Endothelial cell of umbilical vein (primary cell): ENCODE results near the gene TPCN2. TPM values are rescaled to one million over a fixed set of nuclear protein-coding genes. Genes with fewer than 3 reads are reported as not detected.

ENCODE experiments used
- BruUV-seq: library from RNA; stranded (reverse); fragments of 400-500 nt; replicated peaks from 2 replicates; lab custom pipeline; 2021; lab: Mats Ljungman, UMichigan
- CTCF ChIA-PET: fragments of 300-600, 350-600 bp; sonication (Branson Sonifier 250); formaldehyde crosslinking; loops from one replicate; lab custom pipeline; 2021; ENCODE audit warnings: antibody characterized with exemption, inconsistent platforms; lab: Charles Lee
- POLR2A ChIA-PET: fragments of 300-600, 350-600 bp; sonication (Branson Sonifier 250); formaldehyde crosslinking; loops from one replicate; lab custom pipeline; 2021; ENCODE audit warnings: antibody characterized with exemption, inconsistent platforms; lab: Charles Lee
- DNase-seq: peaks from one replicate; pipeline ENCODE4 v3.0.0-alpha.2; 2011; ENCODE audit warnings: low read depth, low spot score
- FAIRE-seq: peaks from 2 replicates; lab custom pipeline; 2011; peaks lifted over from hg19 to GRCh38; lab: Jason Lieb, UNC
- H2AFZ ChIP-seq: 2 replicates; pipeline ENCODE4 v1.6.0; 2012; ENCODE audit warnings: low read depth, low read length, control low read depth, inconsistent platforms
- H3K27ac ChIP-seq: 2 replicates; pipeline ENCODE4 v1.5.1; 2011; ENCODE audit warnings: low read depth, mild to moderate bottlenecking, control low read depth, low read length, moderate library complexity; ENCODE audit not compliant: insufficient read depth
- H3K27me3 ChIP-seq, 2 experiments: 2 replicates each; pipeline versions ENCODE4 v1.6.0 to v1.6.1; 2011; ENCODE audit warnings: low read length in 2 of 2, mixed read lengths in 1 of 2; ENCODE audit not compliant: control insufficient read depth in 2 of 2, insufficient read depth in 2 of 2
- H3K36me3 ChIP-seq, 2 experiments: 2 replicates in 1 of 2; 3 replicates in 1 of 2; pipeline ENCODE4 v1.5.1; 2011; ENCODE audit warnings: low read length in 2 of 2, mild to moderate bottlenecking in 1 of 2, moderate library complexity in 1 of 2; ENCODE audit not compliant: control insufficient read depth in 2 of 2, insufficient read depth in 2 of 2; ENCODE audit errors: extremely low read depth in 1 of 2
- H3K4me1 ChIP-seq: 3 replicates; pipeline ENCODE4 v1.5.1; 2011; ENCODE audit warnings: mild to moderate bottlenecking, low read length; ENCODE audit not compliant: control insufficient read depth, insufficient read depth; ENCODE audit errors: extremely low read depth
- H3K4me2 ChIP-seq: 2 replicates; pipeline ENCODE4 v1.6.1; 2011; ENCODE audit warnings: low read length, control low read depth, mixed read lengths; ENCODE audit not compliant: insufficient read depth
- H3K4me3 ChIP-seq, 3 experiments: fragments of 200-600 bp in 1 of 3; sonication (generic), shearing (Covaris generic) in 1 of 3; replicated peaks in 1 of 3; 2 replicates each; pipeline ENCODE4 v1.5.1; 2011 to 2016; ENCODE audit warnings: control low read depth in 3 of 3, low read length in 3 of 3, mild to moderate bottlenecking in 2 of 3, inconsistent platforms in 1 of 3, low read depth in 1 of 3, moderate library complexity in 1 of 3; ENCODE audit not compliant: insufficient read depth in 1 of 3
- H3K79me2 ChIP-seq: 2 replicates; pipeline ENCODE4 v1.6.0; 2012; ENCODE audit warnings: low read length, inconsistent platforms; ENCODE audit not compliant: control insufficient read depth, insufficient read depth
- H3K9ac ChIP-seq: replicated peaks from 2 replicates; pipeline ENCODE3; 2011; ENCODE audit warnings: low read length, control low read depth; ENCODE audit not compliant: insufficient read depth; ENCODE audit errors: extremely low read depth
- H3K9me1 ChIP-seq: replicated peaks from 3 replicates; pipeline ENCODE4 v1.6.0; 2011; ENCODE audit warnings: mild to moderate bottlenecking, low read length; ENCODE audit not compliant: control insufficient read depth, insufficient read depth; ENCODE audit errors: extremely low read depth
- H3K9me3 ChIP-seq: replicated peaks from 2 replicates; pipeline ENCODE4 v1.5.1; 2012; ENCODE audit warnings: low read length, inconsistent platforms; ENCODE audit not compliant: control insufficient read depth, insufficient read depth
- H4K20me1 ChIP-seq: replicated peaks from 2 replicates; pipeline ENCODE3; 2011; ENCODE audit warnings: mild to moderate bottlenecking, low read length; ENCODE audit not compliant: control insufficient read depth, insufficient read depth; ENCODE audit errors: extremely low read depth
- CTCF ChIP-seq, 2 donors: IDR thresholded peaks; 1 replicate in 1 of 2; 2 replicates in 1 of 2; pipeline ENCODE4 v1.5.1; 2011; ENCODE audit warnings: low read length in 2 of 2, mild to moderate bottlenecking in 2 of 2, moderate library complexity in 2 of 2, control low read depth in 1 of 2, inconsistent platforms in 1 of 2, low read depth in 1 of 2; ENCODE audit not compliant: insufficient read depth in 1 of 2; ENCODE audit errors: extremely low read depth in 1 of 2
- EZH2 ChIP-seq: IDR thresholded peaks from 2 replicates; pipeline ENCODE4 v1.6.1; 2012; ENCODE audit warnings: borderline replicate concordance, low read depth, mild to moderate bottlenecking, moderate library complexity, low read length, inconsistent platforms; ENCODE audit not compliant: severe bottlenecking
- FOS ChIP-seq: IDR thresholded peaks from 2 replicates; pipeline ENCODE4 v1.6.1; 2011; ENCODE audit warnings: mild to moderate bottlenecking, low read length, moderate library complexity, borderline replicate concordance; ENCODE audit not compliant: insufficient read depth
- JUN ChIP-seq: IDR thresholded peaks from 2 replicates; pipeline ENCODE4 v1.6.1; 2011; ENCODE audit warnings: borderline replicate concordance, low read depth; ENCODE audit not compliant: insufficient read length, insufficient read depth
- MYC ChIP-seq: IDR thresholded peaks from one replicate; pipeline ENCODE4 v1.6.1; 2011; ENCODE audit warnings: mild to moderate bottlenecking, low read depth, low read length
- dilution Hi-C: fragments of 300-500 bp; cut with MboI; formaldehyde crosslinking; loops from one replicate; pipeline ENCODE4 v1.15.0; 2019; ENCODE audit warnings: low sequenced_read_pairs; ENCODE audit not compliant: extremely low pct_ligation_motif_present
- intact Hi-C: fragments of 100-400 bp; cut with micrococcal nuclease; formaldehyde crosslinking; loops from one replicate; pipeline ENCODE4 v1.10.0; 2022
- polyA plus RNA-seq, 4 experiments: library from polyadenylated mRNA; depleted of rRNA in 3 of 4; stranded (reverse) in 3 of 4; unstranded in 1 of 4; fragments of >200 nt; gene quantifications; 2 replicates each; pipeline versions ENCODE4 v1.2.1 to v1.2.3, GENCODE V29; 2011 to 2012; ENCODE audit warnings: missing spikeins in 1 of 4
- total RNA-seq: library from RNA; stranded (reverse); gene quantifications from 2 replicates; pipeline ENCODE4 v1.2.3, GENCODE V29; 2021

TPCN2 gene
- total and polyA plus RNA-seq, 2 donors (not counting 3 experiments of a cell fraction or from before 2014, with no cell fraction given): 10.3 to 13.4 TPM

GRCh38 chr11:69066122-69067112, 17.7 kb downstream of the TPCN2 start:
- H3K36me3 ChIP-seq: peaks cover 0 to 10% of the 10 kb centered on the region in 2 experiments
- BruUV-seq: no TSS peak
- ChIA-PET POLR2A (no interaction called here), CTCF (no interaction called here)
- dilution Hi-C loops (no loop called here), intact Hi-C loops (no loop called here)
- no peaks in the 10 kb centered on the region for H3K79me2 ChIP-seq
- DNase-seq (no peak), FAIRE-seq (no peak)
- H2AFZ ChIP-seq: no peak overlapping the region
- H4K20me1 ChIP-seq: no peaks in the 10 kb centered on the region
- H3K4me2 ChIP-seq: no peak overlapping the region
- no peaks in the 10 kb centered on the region for H3K9me1 ChIP-seq
- no peak for TF ChIP-seq FOS
- TF ChIP-seq EZH2: no peak
- no peak for TF ChIP-seq JUN
- no peak for TF ChIP-seq CTCF (IDR thresholded peaks at IDR 0.05; ENCODE audit: extremely low read depth in 1 of 2, insufficient read depth in 1 of 2, low read depth in 1 of 2, low read length in 2 of 2)
- no peak for TF ChIP-seq MYC
- H3K4me3 ChIP-seq: no peak overlapping the region
- H3K9ac ChIP-seq: no peak overlapping the region
- H3K27me3 ChIP-seq: no peaks in the 10 kb centered on the region
- H3K9me3 ChIP-seq: no peaks in the 10 kb centered on the region
- no peaks in the 10 kb centered on the region for H3K4me1 ChIP-seq
- H3K27ac ChIP-seq: no peak overlapping the region
